HL-60/S4 (cell line): ENCODE data around the gene SLCO1A2.

Experiments used
- in situ Hi-C: fragments of 300-500 bp; cut with MboI; formaldehyde crosslinking; loops from 2 replicates; pipeline ENCODE4 v1.14.3; 2022; ENCODE audit warnings: low sequenced_read_pairs

The SLCO1A2 gene

GRCh38 chr12:21220266-21220665, 114.5 kb downstream of the SLCO1A2 start:
- in situ Hi-C loops, result no loop called here

GRCh38 chr12:21219206-21219605, 115.5 kb downstream of the SLCO1A2 start:
- in situ Hi-C loops, result no loop called here
